Upper lobe of left lung (tissue), 4 donors: ENCODE results near the gene AUP1.

Source experiments
- POLR2A ChIP-seq, 4 donors: fragments of 450-650 bp; IDR thresholded peaks; one replicate each; pipeline ENCODE4 v1.5.1; 2016 to 2017; ENCODE audit warnings: antibody characterized with exemption in 4 of 4, mild to moderate bottlenecking in 2 of 4
- POLR2AphosphoS5 ChIP-seq, 2 donors: sonication (generic); formaldehyde crosslinking; IDR thresholded peaks; one replicate each; pipeline ENCODE4 v1.5.1; 2017; ENCODE audit warnings: antibody characterized with exemption in 2 of 2
- TF ChIP-seq, protein P1 (sequence below), 6 experiments: fragments of 450-650 bp in 4 of 6; fragments of 200-600 bp in 2 of 6; sonication (generic) in 2 of 6; IDR thresholded peaks; one replicate each; pipeline ENCODE4 v1.5.1; 2016 to 2019; ENCODE audit warnings: antibody characterized with exemption in 6 of 6

DNA sequence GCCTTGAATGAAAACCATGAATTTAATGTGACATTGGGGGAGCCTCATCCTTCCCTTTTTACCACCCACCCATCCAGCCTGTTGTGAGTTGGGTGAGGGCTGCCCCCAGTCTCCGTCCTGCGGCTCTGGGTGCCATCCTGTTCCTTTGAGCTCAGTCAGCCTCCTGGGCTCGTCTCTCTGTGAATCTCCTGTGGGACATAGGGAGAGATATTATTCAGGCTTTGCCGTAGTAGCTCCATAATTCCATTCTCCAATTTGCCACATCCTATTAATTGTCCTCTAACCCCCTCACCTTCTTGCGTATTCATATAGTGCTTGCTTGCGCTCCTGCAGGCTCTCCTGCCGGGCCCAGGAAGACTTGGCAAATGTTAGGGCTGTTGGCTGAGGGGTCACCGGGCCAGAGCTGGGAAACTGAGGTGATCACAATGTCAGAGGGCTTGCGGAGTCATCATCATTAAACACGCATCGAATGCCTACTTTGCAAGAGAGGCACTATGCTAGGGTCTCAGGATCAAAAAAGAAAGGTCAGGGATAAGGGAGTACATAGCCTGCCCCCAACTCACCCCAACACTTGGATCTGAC lies 2.8 kb downstream of the AUP1 start:
- TF ChIP-seq, protein P1, sequence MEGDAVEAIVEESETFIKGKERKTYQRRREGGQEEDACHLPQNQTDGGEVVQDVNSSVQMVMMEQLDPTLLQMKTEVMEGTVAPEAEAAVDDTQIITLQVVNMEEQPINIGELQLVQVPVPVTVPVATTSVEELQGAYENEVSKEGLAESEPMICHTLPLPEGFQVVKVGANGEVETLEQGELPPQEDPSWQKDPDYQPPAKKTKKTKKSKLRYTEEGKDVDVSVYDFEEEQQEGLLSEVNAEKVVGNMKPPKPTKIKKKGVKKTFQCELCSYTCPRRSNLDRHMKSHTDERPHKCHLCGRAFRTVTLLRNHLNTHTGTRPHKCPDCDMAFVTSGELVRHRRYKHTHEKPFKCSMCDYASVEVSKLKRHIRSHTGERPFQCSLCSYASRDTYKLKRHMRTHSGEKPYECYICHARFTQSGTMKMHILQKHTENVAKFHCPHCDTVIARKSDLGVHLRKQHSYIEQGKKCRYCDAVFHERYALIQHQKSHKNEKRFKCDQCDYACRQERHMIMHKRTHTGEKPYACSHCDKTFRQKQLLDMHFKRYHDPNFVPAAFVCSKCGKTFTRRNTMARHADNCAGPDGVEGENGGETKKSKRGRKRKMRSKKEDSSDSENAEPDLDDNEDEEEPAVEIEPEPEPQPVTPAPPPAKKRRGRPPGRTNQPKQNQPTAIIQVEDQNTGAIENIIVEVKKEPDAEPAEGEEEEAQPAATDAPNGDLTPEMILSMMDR (IDR thresholded peaks at IDR 0.05): no peak
- TF ChIP-seq POLR2A (IDR thresholded peaks at IDR 0.05) (no peak), POLR2AphosphoS5 (IDR thresholded peaks at IDR 0.05) (no peak)
